Heart left ventricle (tissue), 16 donors: ENCODE results near the gene WNT9A. TPM values are rescaled to one million over a fixed set of nuclear protein-coding genes. Genes with fewer than 3 reads are reported as not detected.

Source experiments
- ATAC-seq, 4 donors: fragments of 200-7000 bp; cut with Tn5 transposase; one replicate each; pipeline ENCODE4 v1.9.1; 2020 to 2022; ENCODE audit warnings: moderate library complexity in 4 of 4, mild to moderate bottlenecking in 3 of 4, moderate number of reproducible peaks in 1 of 4
- DNase-seq, 5 donors: peaks; one replicate each; pipeline ENCODE4 v3.0.0-alpha.2; 2020
- H3K27ac ChIP-seq, 12 donors: fragments of 200-600 bp; sonication (generic) in 4 of 12; one replicate each; pipeline versions ENCODE4 v1.5.0 to v1.8.0; 2016 to 2022; ENCODE audit warnings: mild to moderate bottlenecking in 2 of 12
- H3K27me3 ChIP-seq, 9 donors: fragments of 200-600 bp; sonication (generic) in 2 of 9; one replicate each; pipeline versions ENCODE4 v1.5.1 to v1.8.0; 2016 to 2022; ENCODE audit warnings: mild to moderate bottlenecking in 3 of 9
- H3K36me3 ChIP-seq, 9 donors: fragments of 200-600 bp; sonication (generic) in 2 of 9; one replicate each; pipeline versions ENCODE4 v1.5.0 to v1.8.0; 2018 to 2022; ENCODE audit warnings: mild to moderate bottlenecking in 2 of 9
- H3K4me1 ChIP-seq, 12 donors: fragments of 200-600 bp; sonication (generic) in 4 of 12; one replicate each; pipeline versions ENCODE4 v1.5.0 to v1.8.0; 2016 to 2022; ENCODE audit warnings: mild to moderate bottlenecking in 3 of 12
- H3K4me3 ChIP-seq, 12 donors: fragments of 200-600 bp; sonication (generic) in 4 of 12; one replicate each; pipeline versions ENCODE4 v1.5.0 to v1.8.0; 2017 to 2022; ENCODE audit warnings: mild to moderate bottlenecking in 9 of 12, moderate library complexity in 4 of 12
- H3K9me3 ChIP-seq, 12 donors: fragments of 200-600 bp; sonication (generic) in 4 of 12; one replicate each; pipeline versions ENCODE4 v1.5.0 to v1.8.0; 2016 to 2022; ENCODE audit warnings: mild to moderate bottlenecking in 1 of 12
- POLR2A ChIP-seq, 2 donors: fragments of 450-650 bp; IDR thresholded peaks; one replicate each; pipeline ENCODE4 v1.6.1; 2017; ENCODE audit warnings: antibody characterized with exemption in 2 of 2, mild to moderate bottlenecking in 2 of 2, moderate library complexity in 2 of 2
- WGBS, 4 donors: extraction: QIAGEN DNeasy Blood & Tissue Kit in 2 of 4; methylation state at CpG; one replicate each; pipeline versions ENCODE4 v1.1.5 to v1.1.7; 2013 to 2018; 5-methylcytosine and 5-hydroxymethylcytosine counted together
- intact Hi-C, 10 donors: fragments of 100-400 bp; cut with DNase I; formaldehyde crosslinking; loops; one replicate each; pipeline versions ENCODE4 v1.11.1 to v1.14.2; 2022
- polyA plus RNA-seq, 2 donors: library from polyadenylated mRNA; stranded (reverse); fragments of 200-250 nt; gene quantifications; one replicate each; pipeline ENCODE4 v1.2.3, GENCODE V29; 2013
- total RNA-seq, 9 donors: library from RNA; depleted of rRNA in 2 of 9; stranded (reverse); fragments of >200 nt in 2 of 9; fragmentation: NEBNext Ultra II Directional in 3 of 9; extraction: Animal tissue kit (Norgen Biotek cat#: 25700) in 3 of 9; gene quantifications; one replicate each; pipeline versions ENCODE4 v1.1.0 to v1.2.4, GENCODE V29; 2016 to 2023
- TF ChIP-seq, protein P1 (sequence below), 12 donors: fragments of 200-600 bp; sonication (generic) in 4 of 12; IDR thresholded peaks; one replicate each; pipeline versions ENCODE4 v1.5.0 to v1.8.0; 2018 to 2022; ENCODE audit warnings: antibody characterized with exemption in 12 of 12, mild to moderate bottlenecking in 5 of 12
- donor health status: ischemic (EF 13 %, LVEDD 7.1; RV severe dilation, severe dysfunction).
- donor health status: healthy with polysubstance abuse.
- donor health status: DM: no; HTN: yes; CAD: no.
- donor health status: DM: no; HTN: no; CAD: no.
- donor health status: ischemic (EF 25% LVEDD 6.9; RV normal size, moderate dysfunction).
- donor health status: ischemic (EF 25% LVEDD 5.7; RV mildly dilated, moderate dysfunction).
- donor health status: healthy.
- donor health status: DM: yes; HTN: yes; CAD: no.
- donor health status: ischemic (EF 35%, LVEDD 5.7; RV mildly dilated, moderate dysfunction).
- donor health status: nonischemic (EF 11% LVEDD 7.7; RV severe dilation, severe dysfunction).
- donor health status: DM: yes; HTN: yes; CAD: no.
- donor health status: PGD.
- donor health status: ischemic (EF 29% LVEDD 5.4; RV normal size, mild dysfunction).
- donor health status: nonischemic (EF 23%, LVEDD 6.1; RV moderate dilation, normal function).

The WNT9A gene
- total and polyA plus RNA-seq, 11 donors, result 0.54 to 29.8 (median 2.3) TPM

DNA sequence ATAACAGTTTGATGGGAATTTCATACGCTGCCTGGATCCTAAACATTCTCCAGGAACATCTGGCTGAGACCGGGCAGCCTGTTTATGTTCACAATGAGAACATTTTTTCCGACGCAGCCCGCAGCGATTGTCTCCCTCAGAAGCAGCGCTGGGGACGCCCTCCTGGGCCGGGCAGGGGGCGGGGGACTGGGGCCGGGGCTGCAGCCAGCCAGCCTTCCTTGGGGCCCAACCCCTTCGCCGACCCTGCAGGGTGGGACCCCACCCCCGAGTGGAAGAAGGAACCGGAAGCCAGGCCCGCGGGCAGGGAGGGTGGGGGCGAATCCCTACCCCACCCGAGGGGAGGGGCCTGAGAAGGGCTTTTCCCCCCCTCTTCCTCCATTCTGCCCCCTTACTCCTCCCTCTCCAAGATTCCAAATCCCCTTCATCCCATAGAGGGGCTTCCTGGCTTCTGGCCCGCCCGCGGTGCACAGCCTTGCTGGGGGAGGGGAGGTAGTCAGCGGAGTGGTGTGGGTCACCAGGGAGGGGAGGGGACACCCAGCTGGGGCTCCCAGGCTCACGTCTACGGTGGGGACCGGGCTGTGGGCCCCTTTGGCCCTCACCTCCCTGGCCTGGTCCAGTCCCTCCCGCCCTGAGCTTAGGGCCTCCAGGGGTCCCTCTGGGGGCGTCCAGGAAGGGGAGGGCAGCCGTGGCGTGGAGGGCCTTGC, 60.6 kb downstream of the WNT9A start:
- Histone ChIP-seq H3K4me1 (peaks cover 0 to 32% (median 19%) of the 10 kb centered on the region in 12 donors), H3K4me3 (peak overlapping the region; percentile 21 to 67 (median 55)), H3K27ac (peak overlapping the region; percentile 60 to 94 (median 90)), H3K27me3 (peaks cover 0 to 5% (median 0%) of the 10 kb centered on the region in 9 donors), H3K36me3 (no peaks in the 10 kb centered on the region), H3K9me3 (no peaks in the 10 kb centered on the region)
- intact Hi-C loops, result no loop called here
- TF ChIP-seq POLR2A (IDR thresholded peaks at IDR 0.05), result no peak
- TF ChIP-seq, protein P1, sequence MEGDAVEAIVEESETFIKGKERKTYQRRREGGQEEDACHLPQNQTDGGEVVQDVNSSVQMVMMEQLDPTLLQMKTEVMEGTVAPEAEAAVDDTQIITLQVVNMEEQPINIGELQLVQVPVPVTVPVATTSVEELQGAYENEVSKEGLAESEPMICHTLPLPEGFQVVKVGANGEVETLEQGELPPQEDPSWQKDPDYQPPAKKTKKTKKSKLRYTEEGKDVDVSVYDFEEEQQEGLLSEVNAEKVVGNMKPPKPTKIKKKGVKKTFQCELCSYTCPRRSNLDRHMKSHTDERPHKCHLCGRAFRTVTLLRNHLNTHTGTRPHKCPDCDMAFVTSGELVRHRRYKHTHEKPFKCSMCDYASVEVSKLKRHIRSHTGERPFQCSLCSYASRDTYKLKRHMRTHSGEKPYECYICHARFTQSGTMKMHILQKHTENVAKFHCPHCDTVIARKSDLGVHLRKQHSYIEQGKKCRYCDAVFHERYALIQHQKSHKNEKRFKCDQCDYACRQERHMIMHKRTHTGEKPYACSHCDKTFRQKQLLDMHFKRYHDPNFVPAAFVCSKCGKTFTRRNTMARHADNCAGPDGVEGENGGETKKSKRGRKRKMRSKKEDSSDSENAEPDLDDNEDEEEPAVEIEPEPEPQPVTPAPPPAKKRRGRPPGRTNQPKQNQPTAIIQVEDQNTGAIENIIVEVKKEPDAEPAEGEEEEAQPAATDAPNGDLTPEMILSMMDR (IDR thresholded peaks at IDR 0.05), result no peak
- DNase-seq (peak; percentile 72 to 87 (median 82)), ATAC-seq (peak; percentile 63 to 80 (median 72))
- 2 to 9% (median 4%) methylated on average over 12 to 30 of the region's 30 CpGs for WGBS, 4 donors

DNA sequence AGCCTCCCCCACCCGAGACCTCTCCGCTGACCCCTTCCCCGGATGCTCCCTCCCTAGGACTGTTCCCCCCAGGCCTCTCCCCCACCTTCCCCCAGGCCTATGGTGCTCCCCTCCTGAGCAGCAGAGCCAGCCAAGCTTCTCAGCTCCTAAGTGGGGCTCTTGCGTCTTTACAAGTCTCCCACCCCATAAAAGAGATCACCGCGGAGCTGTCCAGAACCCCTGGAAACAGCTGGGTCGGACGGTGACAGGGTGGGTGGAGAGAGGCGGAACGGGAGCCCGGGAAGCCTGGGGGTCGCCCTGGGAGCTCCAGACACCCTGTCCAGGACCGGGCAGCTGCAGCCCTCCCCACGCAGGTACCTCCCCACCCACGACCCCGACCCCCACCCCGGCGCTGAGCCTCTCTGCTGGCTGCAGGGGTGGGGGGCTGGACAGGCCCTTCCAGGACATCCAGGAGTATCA, 61.2 kb downstream of the WNT9A start:
- WGBS, 4 donors, result 15 to 20% (median 18%) methylated on average over 10 to 18 of the region's 18 CpGs
- Histone ChIP-seq H3K36me3 (no peaks in the 10 kb centered on the region), H3K27me3 (peaks cover 0 to 5% (median 0%) of the 10 kb centered on the region in 9 donors), H3K4me1 (peaks cover 0 to 32% (median 19%) of the 10 kb centered on the region in 12 donors), H3K4me3 (peak overlapping the region in 11 of 12 donors; percentile 21 to 67 (median 56)), H3K27ac (peak overlapping the region; percentile 60 to 94 (median 90)), H3K9me3 (no peaks in the 10 kb centered on the region)
- DNase-seq (peak in 4 of 5 donors; percentile 15 to 53 (median 34)), ATAC-seq (peak in 1 of 4 donors; percentile 12)
- intact Hi-C loops, result no loop called here
- no peak for TF ChIP-seq POLR2A (IDR thresholded peaks at IDR 0.05)
- TF ChIP-seq, protein P1 (IDR thresholded peaks at IDR 0.05), result no peak

DNA sequence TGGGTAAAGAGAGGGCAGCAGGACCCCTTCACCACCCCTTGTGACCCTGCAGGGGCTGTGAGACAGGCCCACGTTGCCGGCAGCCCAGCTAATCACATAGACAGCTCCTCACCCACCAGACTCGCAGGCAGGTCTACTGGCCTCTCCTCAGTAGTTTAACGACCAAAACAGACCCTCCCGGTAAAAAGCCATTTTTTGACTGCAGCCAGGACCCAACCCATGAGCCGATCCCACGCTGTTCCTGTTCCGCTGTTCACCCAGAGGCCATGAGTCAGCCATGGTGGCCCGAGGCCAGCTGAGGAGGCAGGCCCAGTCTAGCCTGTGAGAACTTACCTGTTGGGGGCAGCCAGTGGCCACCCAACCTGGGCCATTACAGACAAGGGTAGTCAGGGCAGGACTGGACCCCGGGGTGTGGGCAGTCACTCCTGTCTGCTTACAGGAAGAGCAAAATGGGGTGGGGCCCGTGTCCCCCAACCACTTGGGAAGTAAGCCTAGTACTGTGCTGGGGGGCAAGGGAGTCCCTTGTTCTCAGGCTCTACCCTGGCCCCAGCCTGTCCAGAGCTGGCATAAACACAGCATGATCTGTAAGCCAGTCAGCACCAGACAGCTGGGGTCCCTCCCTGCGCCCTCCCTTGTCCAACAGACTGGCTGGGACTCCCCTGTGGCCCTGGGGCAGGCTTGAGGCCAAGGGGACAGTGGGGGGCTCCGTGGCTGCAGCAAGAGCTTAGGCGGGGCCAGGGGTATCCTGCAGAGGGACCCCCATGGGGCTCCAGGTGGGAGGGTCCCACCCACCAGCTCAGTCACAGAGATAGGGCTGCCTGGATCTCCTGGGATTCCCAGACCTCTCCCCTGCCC, 61.9 kb downstream of the WNT9A start:
- 45 to 68% (median 52%) methylated on average over 12 to 14 of the region's 14 CpGs for WGBS, 4 donors
- Histone ChIP-seq H3K27me3 (peaks cover 0 to 5% (median 0%) of the 10 kb centered on the region in 9 donors), H3K27ac (peak overlapping the region; percentile 44 to 94 (median 90)), H3K4me1 (peaks cover 0 to 32% (median 19%) of the 10 kb centered on the region in 12 donors), H3K36me3 (no peaks in the 10 kb centered on the region), H3K4me3 (peak overlapping the region in 6 of 12 donors; percentile 47 to 67 (median 59)), H3K9me3 (no peaks in the 10 kb centered on the region)
- intact Hi-C loops, result no loop called here
- TF ChIP-seq, protein P1 (IDR thresholded peaks at IDR 0.05), result no peak
- TF ChIP-seq POLR2A (IDR thresholded peaks at IDR 0.05), result no peak
- DNase-seq, result peak; percentile 66 to 84 (median 73)
- ATAC-seq, result peak; percentile 22 to 71 (median 54)
